SK-N-MC (cell line): Measurements from ENCODE around the gene DSCAML1.

Experiments
- EZH2 ChIP-seq: fragments of 200-600 bp; sonication (generic); IDR thresholded peaks from one replicate; pipeline ENCODE4 v1.6.1; 2017; ENCODE audit warnings: antibody characterized with exemption
- POLR2AphosphoS5 ChIP-seq: IDR thresholded peaks from 2 replicates; pipeline ENCODE4 v1.6.1; 2012; ENCODE audit warnings: mild to moderate bottlenecking, low read depth, low read length, borderline replicate concordance

- TF ChIP-seq POLR2AphosphoS5 (no peak), EZH2 (no peak)
Observed at GRCh38 chr11:117434481-117434880, 362.5 kb downstream of the DSCAML1 start.
